Fibroblast of villous mesenchyme (primary cell): Measurements from ENCODE around the gene CORO1C. TPM values are rescaled to one million over a fixed set of nuclear protein-coding genes. Genes with fewer than 3 reads are reported as not detected.

Experiments
- DNase-seq: peaks from one replicate; pipeline ENCODE4 v3.0.0-alpha.2; 2010; ENCODE audit warnings: low read depth
- H3K4me3 ChIP-seq: 2 replicates; pipeline ENCODE4 v1.5.1; 2011; ENCODE audit warnings: low read depth, mild to moderate bottlenecking, low read length
- total RNA-seq: library from RNA; depleted of rRNA; stranded (reverse); fragments of >200 nt; gene quantifications from 2 replicates; pipeline ENCODE4 v1.2.3, GENCODE V29; 2012
- TF ChIP-seq, protein P1 (sequence below): IDR thresholded peaks from 2 replicates; pipeline ENCODE4 v1.5.1; 2012; ENCODE audit warnings: low read depth, mild to moderate bottlenecking, low read length; ENCODE audit not compliant: insufficient read depth

Gene CORO1C
- total RNA-seq, 1 donor: 433 TPM

DNA sequence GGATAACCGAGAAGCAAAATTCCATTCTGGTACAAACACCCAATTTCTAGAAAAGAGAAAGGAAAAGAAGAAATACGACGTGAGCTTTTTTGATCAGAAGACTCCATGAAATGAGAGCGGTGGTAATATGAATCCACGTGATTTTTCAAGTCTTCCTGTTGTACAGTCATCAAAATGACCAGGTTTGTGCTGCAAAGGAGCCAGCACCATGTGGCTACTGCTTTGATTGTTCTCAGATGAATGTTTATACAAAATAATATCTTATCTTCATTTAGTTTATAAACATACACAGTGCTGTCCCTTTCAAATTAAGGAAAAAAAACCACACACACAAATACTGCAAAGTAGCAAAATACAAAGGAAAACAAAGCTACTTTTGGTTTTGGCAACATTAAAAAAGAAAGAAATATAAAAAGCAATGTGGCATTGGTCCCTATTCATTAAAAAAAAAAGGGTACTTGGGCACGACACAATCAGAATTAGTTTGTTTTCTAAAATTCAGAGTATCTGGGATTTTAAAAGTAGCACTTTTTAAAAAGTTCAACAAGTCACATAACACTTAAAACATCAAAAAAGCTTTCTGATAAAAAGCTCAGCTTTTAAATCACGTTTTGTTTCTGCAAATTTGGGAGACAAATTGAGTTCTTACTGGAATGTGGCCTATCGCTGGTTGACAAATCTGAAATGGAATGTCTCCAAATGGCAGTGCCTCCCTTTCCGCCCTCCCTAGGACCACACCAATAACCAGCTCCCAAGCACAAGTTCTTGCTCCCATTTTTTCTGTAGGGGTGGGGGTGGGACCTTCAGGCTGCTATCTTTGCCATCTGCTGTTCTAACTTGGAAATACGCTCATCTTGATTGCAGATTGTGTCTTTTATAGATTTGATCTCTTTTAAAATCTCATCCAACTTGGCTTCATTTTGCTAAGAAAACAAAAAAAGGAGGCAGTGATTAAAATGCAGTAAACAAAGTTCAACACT lies 84.4 kb downstream of the CORO1C start:
- DNase-seq: peak; percentile 74
- TF ChIP-seq, protein P1, sequence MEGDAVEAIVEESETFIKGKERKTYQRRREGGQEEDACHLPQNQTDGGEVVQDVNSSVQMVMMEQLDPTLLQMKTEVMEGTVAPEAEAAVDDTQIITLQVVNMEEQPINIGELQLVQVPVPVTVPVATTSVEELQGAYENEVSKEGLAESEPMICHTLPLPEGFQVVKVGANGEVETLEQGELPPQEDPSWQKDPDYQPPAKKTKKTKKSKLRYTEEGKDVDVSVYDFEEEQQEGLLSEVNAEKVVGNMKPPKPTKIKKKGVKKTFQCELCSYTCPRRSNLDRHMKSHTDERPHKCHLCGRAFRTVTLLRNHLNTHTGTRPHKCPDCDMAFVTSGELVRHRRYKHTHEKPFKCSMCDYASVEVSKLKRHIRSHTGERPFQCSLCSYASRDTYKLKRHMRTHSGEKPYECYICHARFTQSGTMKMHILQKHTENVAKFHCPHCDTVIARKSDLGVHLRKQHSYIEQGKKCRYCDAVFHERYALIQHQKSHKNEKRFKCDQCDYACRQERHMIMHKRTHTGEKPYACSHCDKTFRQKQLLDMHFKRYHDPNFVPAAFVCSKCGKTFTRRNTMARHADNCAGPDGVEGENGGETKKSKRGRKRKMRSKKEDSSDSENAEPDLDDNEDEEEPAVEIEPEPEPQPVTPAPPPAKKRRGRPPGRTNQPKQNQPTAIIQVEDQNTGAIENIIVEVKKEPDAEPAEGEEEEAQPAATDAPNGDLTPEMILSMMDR: no peak

DNA sequence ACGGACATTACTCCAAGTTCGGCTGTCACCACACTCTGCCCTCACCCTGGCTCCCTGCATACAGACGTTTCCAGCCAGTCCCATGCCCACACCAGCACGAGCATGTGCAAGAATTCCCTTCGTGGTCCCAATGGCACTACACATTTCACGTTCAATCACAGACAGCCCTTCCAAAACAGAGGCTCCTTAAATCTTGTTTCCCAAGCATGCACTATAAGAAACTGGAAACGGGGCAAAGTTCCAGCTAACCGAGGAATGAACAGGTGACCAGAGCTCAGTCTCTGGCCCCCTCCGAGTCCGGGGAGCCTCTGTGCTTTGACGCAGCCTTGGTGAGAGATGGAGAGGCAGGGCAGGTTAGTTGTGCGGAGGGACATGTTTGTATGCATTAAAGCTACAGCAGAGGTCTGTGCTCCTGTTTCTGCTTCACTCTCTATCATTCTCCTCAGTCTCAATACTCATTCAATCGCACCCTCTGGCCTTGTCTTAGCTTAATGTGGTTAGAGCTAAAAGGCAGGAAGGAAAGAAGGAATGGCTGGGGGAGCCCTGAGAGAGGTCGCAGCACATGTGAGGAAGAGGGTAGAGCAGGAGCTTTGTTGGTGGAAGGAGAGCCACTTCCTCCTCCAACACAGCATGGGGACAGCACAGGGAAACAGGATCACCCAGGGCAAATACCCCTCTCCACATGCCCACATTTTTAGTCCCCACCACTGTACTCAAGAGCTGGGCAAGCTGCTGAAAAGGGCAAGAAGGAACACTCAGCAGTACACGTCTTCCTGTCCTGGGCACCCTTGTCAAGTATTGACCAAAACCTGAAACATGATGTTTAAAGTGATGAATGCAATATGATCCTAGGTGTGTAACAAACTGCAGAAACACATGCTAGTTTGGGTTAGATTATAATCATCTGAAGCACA lies 85.4 kb downstream of the CORO1C start:
- DNase-seq: no peak
- H3K4me3 ChIP-seq: no peak overlapping the region
- TF ChIP-seq, protein P1: no peak

More for the DNA sequence above, 84.4 kb downstream of the CORO1C start:
- H3K4me3 ChIP-seq: no peak overlapping the region

DNA sequence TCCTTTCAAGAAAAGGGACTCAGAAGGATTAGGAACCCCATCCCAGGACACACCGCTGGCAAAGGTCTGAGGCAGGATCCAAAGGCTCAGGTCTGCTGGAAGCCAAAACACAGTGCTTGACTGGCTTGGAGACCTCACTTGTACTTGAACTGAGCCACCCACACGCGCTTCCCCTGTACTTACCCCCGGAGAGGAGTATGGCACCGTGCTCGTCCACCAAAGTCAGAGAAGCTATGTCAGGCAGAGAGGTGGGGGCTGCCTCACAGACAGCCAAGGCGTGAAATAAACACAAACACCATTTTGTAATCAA lies 86.6 kb downstream of the CORO1C start:
- no peak for DNase-seq
- H3K4me3 ChIP-seq: no peak overlapping the region
- TF ChIP-seq, protein P1: no peak

DNA sequence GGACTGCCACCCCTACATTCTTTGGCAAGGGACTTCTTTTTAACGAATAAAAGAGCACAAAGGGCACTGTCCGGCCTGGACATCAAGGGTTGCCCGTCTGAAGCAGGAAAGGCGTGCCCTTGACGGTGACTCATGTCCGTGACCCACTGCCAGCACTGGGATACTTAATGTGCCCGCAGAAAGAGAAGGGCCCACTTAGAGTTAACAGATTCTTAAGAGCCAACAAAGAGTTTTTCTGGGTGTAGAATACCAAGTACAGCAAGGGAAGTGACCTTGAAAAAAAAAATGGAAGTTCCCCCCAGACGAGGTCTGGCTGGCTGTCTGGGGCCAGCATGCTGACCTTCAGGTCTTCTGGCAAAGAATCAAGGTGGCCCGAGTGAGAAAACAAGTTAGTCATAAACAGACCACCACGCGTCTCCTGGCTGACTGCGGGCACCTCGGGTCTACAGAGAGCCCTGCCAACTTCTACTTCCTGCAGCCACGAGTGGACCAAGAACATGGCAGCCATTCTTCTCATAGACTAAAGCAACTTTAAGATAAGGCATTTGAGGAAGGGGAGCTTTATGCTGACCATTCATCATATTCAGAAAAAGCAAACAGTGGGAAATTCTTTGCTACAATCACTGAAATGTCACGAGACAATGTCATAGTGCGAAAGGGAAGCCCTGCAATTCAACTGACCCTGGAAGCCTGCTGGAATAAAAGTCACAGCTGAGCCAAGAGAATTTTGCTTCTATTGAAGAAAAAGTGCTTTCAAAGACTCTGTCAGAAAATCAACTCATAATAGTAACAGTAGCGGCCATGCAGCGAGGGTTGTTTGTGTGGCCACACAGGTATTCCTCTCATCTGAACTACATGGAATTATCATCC lies 87.1 kb downstream of the CORO1C start:
- DNase-seq: no peak
- TF ChIP-seq, protein P1: no peak
- H3K4me3 ChIP-seq: no peak overlapping the region

DNA sequence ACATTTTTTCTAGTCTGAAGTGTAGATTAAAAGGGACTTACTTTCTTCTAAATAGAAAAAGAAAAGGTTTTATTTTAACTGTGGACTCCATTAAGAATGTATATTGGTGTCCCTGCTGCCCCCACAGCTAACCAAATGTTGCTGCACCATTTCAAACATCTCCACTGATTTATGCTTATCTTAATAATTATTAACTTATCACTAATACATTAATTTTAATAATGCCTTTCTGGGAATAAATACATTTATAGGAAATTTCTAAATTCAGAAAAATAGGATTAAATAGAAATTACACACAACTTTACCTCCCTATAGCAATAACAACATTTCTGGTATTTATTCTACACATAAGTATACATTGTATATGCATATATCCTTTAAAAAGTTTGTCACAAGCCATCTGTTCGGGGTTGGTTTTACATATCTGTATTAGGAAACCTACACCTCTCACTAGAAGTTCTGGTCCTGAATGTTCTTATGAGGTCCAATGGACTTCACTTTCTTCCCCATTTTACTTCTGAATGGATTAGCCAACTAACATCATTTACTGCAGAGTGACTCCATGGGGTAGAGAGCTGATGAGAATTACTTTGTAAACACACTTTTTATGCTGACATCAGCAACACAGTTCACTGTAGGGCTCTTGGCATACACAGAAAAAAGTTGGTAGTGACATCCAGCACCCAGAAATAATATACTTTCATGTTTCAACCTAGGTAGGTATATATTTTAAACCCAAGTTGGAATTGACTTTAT lies 88.2 kb downstream of the CORO1C start:
- no peak overlapping the region for H3K4me3 ChIP-seq
- no peak for DNase-seq
- TF ChIP-seq, protein P1: no peak
